ENCODE results near the gene ERGIC1.

The ERGIC1 gene

DNA sequence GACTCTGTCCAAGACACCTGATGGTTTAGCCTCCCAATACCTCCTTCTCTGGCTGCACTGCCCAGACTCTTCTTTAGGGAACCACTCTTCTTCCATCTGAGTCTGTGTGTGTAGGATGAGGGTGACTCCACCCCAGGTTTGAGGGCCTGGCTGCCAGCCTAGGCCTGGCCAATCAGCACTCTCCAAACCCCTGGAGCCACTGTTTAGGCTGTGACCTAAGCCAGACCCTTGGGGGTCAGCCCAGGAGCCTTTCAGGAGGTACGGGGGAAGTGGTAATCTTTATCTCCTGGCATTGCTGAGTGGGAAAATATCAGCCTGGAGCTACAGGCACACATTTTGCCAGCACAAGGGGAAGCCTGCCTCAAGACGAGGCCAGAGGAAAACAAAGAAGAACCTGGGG lies 6.2 kb upstream of the ERGIC1 start:
- DNase-seq (ENCODE audit: low read depth in 2 of 2, low spot score in 1 of 2), result no peak

DNA sequence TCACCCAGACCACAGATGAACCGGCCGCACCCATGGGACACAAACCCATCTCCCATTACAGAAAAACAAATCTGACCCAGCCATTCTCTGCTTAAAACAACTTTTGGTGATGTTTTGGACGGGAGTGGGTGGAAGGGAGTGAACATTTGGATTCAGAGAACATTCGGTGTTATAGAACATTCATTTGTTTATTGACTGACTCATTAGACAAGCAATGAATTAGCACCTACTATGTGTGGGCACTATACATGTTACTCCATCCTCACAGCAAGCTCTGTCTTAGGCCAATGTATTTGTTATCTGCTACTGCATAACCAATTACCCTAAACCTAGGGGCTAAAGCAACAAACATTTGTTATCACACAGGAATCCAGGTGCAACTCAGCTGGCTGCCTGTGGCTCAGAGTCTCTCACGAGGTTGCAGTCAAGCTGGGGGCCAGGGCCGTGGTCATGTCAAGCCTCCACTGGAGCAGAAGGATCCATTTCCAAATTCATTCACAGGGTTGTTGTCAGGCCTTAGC lies 5.1 kb upstream of the ERGIC1 start:
- no peak for DNase-seq (ENCODE audit: low read depth in 2 of 2, low spot score in 1 of 2)

DNA sequence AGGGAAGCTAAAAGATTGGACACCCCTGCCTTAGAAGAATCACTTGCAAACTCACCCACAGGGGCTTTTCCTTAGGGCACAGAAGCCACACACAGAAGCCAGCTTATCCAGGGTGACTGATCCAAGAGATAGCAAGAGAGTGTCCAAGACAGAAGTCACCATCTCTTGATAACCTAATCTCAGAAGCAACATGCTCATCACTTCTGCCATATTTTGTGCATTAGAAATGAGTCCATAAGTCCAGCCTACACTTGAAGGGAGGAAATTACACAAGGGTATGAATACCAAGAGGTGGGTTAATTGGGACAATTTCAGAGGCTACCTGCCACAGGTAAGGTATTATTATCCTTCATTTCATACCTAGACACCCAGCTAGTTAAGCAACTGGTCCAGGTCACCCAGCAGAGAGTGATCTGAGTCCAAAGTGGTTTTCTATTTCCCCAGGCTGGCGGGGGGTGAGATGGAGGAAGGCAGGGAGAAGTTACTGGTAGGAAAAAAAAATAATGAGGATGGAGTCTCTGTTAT lies 3.7 kb upstream of the ERGIC1 start:
- no peak for DNase-seq (ENCODE audit: low read depth in 2 of 2, low spot score in 1 of 2)

DNA sequence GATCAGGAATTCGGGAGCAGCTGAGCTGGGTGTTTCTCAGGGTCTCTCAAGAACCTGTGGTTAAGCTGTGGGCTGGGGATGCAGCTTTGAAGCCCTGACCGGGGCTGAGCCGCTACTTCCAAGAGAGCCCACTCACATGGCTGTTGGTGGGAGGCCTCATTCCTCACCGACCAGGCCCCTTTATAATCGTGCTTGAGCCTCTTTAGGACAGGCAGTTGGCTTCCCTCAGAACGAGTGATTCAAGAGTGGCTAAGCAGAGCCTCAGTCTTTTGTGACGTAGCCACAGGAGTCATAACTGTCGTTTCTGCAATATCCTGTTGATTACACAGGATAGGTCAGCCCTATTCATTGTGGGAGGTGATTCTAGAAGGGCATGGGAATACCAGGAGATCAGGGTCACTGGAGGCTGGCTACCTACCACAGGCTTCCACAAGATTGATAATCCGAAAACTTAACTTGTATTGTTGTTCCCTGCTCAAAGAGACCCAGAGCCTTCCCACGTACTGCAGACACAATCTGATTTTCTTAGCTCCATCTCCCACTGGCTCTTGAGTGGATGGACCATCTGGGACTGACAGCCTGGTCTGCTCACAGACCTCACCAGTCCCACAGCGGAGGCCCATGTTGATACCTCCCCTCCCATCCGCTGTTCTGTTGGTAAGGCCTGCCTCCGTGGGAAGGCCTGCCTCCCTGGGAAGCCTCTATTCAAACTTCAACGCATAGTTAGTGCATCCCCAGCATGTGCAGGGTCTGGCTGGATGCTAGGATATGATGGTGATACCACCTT lies 3.0 kb upstream of the ERGIC1 start:
- DNase-seq (ENCODE audit: low read depth in 2 of 2, low spot score in 1 of 2), result no peak

DNA sequence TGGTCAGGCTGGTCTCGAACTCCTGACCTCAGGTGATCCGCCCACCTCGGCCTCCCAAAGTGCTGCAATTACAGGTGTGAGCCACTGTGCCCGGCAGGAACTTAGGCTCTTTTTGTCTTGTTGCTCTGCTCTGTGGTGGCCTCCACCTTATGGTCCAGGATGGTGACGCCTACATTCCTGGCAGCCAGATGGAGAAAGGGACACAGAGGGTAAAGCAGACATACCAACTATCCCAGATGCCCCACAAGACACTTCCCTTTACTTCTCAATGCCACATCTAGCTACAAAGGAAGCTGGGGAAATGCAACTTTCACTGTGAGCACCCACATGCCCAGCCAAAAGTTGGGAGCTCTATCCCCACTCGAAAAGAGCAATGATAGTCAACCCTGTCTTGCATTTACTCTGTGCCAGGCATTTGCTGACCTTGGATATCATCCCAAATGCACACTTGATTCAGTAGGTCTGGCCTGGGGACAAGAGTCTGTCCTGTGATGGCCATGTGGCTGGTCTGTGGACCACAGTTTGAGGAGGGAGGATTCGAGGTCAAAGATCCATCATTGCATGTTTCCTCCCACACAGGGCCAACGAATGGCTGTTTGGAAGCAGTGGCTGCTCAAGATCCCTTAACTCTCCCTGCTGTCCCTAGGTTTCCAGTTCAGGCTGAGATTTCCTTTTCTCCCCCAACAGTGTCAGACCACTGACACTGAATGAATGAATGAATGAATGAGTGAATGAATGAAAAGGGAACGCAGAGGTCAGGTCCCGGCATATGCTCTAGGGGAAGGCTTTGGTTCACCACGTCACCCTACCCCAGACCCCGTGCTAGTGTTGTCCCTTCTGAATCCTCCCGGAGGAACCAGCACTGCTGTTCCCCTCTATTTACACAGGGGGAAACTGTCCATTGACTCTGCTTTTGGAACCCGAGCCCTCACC lies 1.4 kb upstream of the ERGIC1 start:
- no peak for DNase-seq (ENCODE audit: low read depth in 2 of 2, low spot score in 1 of 2)

DNA sequence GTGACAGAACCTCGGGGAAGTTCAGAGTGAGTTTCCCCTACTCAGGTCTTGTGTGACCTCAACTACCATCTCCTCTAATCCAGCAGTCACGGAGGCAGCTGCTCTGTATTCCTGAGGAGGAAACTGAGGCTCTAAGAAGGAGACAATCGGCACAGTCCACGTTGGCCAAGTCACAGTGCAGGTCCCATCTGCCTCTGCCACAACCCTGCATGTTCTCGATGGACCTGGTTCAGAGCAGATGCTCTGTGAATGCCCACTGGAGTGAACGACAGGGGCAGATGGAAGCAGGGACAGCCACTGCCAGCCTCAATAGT lies 722 bp upstream of the ERGIC1 start:
- no peak for DNase-seq (ENCODE audit: low read depth in 2 of 2, low spot score in 1 of 2)

DNA sequence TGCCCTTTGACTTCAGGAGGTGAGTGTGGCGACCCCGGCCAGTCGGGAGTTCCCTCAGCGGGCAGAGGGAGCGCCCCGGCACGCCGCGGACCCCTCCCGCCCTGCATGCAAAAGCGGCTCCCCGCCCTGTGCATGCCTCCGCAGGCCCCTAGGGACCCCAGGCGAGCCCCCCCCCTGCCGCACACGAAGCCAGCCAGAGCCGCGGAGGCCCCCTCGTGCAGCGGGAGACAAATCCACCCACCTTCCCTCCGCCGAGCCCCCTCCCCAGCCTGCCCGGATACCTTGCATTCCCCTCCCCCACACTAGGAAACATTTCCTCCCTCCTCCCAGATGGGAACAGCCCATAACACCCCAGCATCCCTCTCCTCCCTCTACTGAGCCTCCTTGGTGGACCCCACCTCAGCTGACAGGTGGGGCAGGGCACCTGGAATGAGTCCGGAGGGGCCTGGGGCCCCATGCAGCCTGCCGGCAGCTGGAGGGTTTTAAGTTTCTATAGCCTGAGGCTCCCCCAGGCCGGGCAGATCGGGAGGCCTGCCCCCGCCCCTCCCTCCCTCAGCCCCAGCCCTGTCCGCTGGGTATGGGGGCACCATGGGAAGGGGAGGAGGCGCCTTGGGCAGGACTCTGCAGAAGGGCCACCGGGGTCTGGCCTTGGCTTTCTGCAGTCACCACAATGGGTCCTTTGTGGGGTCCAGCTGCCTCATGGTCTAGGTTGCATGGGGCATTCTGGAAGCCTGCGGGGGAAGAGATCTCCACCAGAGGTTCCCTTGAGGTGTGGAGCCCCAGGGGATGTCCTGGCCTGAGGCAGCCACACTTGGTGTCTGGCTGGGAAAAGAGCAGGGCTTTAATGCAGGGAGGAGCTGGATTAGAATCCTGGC lies 601 bp downstream of the ERGIC1 start:
- DNase-seq (ENCODE audit: low read depth in 2 of 2, low spot score in 1 of 2), result no peak

DNA sequence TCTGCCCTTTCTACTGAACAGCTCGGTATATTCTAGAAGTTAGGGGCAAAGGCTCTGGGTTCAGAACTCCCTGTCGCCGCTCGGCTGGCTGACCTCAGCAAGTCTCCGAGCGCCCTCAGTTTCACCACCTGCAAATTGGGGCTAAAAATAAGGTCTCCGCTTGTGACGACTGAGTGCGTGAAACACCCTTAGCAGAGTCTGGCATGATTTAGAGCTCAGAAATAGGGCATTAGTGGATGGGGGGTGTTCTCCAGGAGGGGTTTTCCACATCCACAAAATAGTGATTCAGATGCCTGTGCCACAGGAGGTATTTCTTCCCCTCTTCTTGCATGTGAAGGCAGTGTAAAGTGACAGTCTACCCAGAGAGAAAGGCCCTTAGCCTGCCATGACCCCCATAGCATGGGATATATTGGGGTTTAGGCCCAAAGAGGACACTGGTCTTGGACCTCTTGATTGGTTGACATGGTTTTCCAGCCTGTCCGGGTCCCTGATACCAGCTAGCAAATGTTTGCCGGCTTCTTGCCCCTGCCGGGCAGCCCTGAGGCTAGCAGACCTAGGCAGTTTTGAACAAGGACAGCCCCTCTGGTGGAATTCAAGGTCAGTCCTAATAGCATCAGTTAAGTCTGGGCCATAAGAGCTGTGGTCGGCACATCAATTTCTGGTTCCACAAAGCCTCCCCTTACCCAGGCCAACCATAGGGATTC lies 1.4 kb downstream of the ERGIC1 start:
- DNase-seq (ENCODE audit: low read depth in 2 of 2, low spot score in 1 of 2), result no peak

DNA sequence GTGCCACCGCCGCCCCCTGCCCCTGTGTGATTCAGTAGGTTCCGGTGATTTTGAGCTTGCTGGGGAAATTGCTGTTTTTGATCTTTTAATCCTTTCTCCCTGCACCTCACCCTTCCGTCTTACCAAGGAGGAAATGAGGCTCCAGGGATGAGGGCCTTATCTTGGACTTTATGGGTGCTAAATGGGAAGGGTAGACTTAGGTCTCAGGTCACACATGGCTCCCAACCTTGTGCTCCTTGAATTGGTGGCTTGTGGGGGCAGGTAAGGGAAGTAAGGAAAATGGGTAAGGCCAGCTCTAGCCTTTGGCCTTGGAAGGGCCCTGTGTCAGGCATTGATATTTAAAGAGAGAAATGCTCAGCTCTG lies 1.9 kb downstream of the ERGIC1 start:
- DNase-seq (ENCODE audit: low read depth in 2 of 2, low spot score in 1 of 2), result no peak

DNA sequence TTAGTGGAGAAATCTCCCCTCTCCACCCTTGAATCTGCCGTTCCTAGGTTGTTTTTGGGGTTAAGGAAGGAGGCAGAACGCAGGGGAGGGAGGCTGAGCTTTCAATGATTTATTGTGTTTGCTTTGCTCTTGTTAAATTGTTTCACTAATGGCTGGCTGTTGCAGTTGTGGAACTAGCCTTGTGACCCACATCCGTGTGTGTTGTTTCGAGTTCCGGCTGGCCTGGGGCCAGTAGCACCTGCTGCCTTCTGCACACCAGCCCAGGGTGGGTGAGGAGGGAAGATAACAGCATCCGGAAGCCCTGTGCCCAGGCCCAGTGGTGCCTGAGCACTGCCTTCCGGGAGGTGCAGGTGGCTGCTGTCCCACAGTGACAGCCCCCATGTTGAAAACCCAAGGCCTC lies 3.6 kb downstream of the ERGIC1 start:
- no peak for DNase-seq (ENCODE audit: low read depth in 2 of 2, low spot score in 1 of 2)

DNA sequence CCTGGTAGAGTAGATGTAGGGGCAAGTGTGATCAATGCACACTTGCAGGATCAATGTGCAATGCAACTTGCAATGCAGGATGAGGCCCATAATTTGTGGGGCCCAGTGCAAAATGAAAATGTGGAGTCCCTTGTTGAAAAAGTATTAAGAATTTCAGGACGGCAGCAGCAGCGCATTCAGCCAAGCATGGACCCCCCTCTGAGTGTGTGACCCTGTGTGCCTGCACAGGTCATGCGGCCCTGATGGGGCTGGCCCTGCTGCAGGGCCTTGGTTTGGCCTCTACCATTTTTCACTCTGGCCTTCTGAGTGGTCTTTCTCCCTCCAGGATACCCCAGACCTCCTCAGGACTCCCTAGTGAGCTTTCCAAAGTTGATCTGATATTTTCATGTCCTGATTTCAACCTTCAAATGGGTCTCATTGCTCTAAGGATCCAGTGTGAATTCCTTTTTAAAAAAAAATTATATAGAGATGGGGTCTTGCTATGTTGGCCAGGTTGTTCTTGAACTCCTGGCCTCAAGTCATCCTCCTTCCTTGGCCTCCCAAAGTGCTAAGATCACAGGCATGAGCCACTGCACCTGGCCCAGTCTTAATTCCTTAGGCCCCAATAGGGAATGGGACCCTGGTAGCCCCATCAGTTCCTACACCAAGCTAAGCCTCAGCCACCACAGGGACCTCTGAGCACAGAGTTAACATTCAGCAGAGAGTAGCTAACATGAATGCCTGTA lies 4.3 kb downstream of the ERGIC1 start:
- DNase-seq (ENCODE audit: low read depth in 2 of 2, low spot score in 1 of 2), result no peak

DNA sequence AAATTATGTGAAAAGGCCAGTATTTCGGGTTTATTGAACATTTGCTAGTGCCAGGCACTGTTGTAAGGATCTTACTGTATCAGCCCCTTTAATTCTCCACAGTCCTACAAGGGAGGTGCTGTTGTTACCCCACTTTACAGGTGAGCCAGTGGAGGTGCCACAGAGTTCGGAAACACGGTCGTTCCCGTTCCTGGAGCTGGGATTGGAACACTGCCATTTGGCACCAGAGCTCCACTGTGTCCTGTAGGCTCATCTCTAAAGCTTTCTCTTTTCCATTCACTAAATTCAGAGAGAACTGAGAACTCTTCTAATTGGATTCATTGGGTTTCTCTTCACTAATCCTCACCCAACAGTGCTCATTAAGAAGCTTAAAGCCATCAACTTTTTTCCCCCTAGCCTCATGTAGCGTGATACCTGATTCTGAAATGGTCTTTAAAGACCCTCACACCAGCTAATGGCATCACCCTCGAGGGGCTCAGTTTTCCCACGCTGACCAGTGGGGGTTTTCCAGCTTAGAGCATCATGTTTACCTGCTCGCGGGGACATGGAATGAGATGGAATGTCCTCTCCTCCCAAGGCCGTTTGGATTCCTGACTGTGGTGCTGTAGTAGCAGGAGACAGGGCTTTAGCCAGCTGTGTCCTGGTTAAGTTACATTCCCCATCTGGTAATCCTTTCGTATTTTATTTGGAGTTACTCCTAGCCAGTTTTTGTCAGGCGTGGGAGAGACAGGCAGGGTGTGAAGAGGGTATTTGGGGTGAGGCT lies 5.8 kb downstream of the ERGIC1 start:
- DNase-seq (ENCODE audit: low read depth in 2 of 2, low spot score in 1 of 2), result no peak

DNA sequence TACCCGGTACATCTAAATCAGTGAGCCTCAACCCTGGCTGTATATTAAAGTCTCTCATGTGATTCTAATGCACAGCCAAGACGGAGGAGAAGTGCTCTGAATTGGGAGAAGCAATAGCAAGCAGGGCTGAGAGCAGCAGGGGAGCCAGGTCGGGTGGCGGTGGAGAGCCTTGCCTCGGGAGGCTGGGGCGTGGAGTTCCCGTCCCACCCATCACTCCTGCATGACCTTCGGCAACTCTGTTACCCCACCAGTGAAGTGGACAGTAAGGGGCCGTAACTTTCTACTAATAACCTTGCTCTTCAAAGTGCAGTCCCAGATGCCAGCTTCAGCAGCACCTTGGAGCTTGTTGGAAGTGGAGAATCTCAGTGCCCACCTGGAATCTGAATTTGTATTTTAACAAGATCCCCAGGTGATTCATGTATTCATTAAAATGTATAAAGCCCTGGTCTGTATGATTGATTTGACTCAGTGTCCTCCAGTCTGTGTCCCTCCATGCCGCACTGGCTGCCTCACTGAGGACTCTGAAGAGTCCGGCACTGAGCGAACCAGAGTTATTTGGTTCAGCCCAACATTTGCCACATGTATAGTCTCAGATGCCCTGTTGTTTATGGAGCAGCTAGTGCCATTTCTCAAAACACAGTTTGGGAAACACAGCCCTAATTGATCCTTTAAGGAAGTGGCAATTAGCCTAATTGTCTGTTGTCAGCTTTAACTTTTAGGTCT lies 6.5 kb downstream of the ERGIC1 start:
- DNase-seq (ENCODE audit: low read depth in 2 of 2, low spot score in 1 of 2), result no peak

DNA sequence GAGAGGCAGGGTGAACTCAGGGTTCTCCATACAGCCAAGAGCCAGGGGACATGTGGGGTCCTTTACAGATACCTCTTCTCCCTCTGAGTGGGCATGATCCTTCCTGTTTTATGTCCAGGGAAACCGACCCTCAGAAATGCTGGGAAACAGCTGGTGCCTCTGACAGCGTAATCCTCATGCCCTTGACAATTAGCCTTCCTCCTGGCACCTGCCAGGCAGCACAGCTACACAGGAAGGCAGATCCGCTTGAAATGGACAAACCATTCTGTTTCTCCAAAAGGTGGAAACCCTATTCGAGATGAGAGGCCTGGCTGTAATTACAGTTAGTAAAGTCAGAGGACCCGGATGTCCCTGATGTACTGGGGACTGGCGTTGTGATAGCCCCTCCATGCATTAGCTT lies 7.2 kb downstream of the ERGIC1 start:
- no peak for DNase-seq (ENCODE audit: low read depth in 2 of 2, low spot score in 1 of 2)

DNA sequence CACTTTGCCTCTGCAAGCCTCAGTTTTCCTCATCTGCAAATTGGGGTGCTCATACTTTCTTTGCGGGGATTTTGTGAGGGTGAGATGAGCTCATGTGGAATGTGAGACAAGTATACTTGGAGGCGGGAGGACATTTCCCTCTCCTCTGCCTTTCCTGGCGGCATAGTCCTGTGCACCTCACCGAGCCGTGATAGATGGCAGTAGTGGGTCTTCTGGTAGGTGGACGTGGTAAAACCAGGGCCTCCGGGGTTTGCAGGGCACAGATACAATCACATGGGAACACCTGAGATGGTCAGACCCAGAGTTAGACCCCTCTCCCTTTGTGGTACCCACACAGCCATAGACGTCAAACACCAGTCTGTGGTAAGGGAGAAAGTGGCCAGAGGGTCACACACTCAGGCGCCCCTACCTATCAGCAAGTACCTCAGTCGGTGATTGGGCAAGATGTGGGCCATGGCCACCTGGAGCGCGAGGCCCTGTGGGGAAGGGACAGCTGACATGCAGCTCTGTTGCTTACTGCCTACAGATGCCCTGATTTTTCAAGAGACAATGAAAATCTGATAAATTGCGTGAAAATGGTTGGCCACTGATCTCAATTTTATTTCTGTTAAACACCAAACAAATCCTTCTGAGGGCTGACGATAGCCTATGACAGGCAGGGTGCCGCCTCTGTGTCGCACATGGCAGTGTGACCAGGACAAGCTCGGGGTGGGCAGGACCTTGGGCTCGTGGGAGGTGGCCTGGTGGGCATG lies 9.9 kb downstream of the ERGIC1 start:
- no peak for DNase-seq (ENCODE audit: low read depth in 2 of 2, low spot score in 1 of 2)

DNA sequence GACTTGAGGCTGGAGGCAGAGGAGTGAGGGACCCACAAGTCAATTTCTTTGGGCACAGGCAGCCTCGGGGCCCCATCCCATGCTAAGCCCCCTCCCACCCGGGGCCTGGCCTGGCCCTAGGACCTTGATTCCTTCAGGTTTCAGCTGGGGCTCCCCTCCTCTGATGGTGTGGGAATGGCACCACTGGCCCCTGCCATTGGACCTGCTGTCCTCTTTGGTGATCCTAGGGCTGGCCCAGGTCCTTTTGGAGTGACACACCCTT lies 10.5 kb downstream of the ERGIC1 start:
- DNase-seq (ENCODE audit: low read depth in 2 of 2, low spot score in 1 of 2), result no peak

DNA sequence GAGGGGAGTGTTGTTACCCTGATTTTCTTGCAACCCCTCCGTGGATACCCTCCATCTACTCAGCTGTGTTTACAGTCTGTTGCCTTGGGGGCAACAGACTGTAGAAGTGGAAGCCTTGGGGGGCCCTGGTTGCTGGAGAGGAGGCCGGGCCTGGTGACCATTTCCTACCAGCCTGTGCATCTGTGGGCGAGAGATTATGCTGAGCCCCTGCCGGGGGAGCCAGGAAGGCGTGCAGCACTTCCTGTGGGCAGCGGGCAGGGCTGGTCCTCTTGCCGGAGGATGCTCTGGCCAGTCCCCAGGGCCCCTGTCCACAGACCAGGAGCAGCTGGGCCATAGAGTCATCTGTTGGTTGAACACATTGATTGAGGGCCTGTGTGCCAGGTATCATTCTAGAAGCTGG lies 11.1 kb downstream of the ERGIC1 start:
- no peak for DNase-seq (ENCODE audit: low read depth in 2 of 2, low spot score in 1 of 2)

DNA sequence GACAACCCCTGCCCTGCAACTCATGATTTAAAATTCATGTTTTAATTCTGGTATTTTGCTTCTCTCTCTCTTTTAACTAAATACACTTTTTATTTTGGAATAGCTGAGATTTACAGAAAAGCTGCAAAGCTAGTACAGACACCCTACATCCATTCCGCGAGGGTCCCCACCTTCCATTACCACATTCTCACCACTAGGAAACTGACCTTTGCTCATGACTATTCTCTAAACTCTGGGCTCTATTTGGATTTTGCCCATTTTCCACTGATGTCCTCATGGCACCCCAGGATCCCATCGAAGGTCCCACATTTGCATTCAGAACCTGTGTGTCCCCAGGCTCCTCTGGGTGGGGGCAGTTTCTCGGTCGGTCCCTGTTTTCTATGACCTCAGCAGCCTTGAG lies 11.5 kb downstream of the ERGIC1 start:
- DNase-seq (ENCODE audit: low read depth in 2 of 2, low spot score in 1 of 2), result no peak
